Astrocyte (in vitro differentiated cells and primary cell): ENCODE measurements around the gene CBLN4. TPM values are rescaled to one million over a fixed set of nuclear protein-coding genes. Genes with fewer than 3 reads are reported as not detected.

Experiments used
- DNase-seq: peaks from one replicate; pipeline ENCODE4 v3.0.0-alpha.2; 2010; ENCODE audit warnings: low read depth
- FAIRE-seq: peaks from 2 replicates; lab custom pipeline; 2011; peaks lifted over from hg19 to GRCh38; lab: Jason Lieb, UNC
- H2AFZ ChIP-seq: 2 replicates; pipeline ENCODE4 v1.6.0; 2012; ENCODE audit warnings: low read depth, low read length, inconsistent platforms
- H3K27ac ChIP-seq: 2 replicates; pipeline ENCODE4 v1.5.1; 2011; ENCODE audit warnings: low read depth, low read length, inconsistent platforms
- H3K27me3 ChIP-seq: 2 replicates; pipeline ENCODE4 v1.6.0; 2011; ENCODE audit warnings: low read length, inconsistent platforms; ENCODE audit not compliant: insufficient read depth
- H3K36me3 ChIP-seq: 2 replicates; pipeline ENCODE4 v1.5.1; 2011; ENCODE audit warnings: low read length, inconsistent platforms; ENCODE audit not compliant: insufficient read depth
- H3K4me1 ChIP-seq: 2 replicates; pipeline ENCODE4 v1.5.1; 2011; ENCODE audit warnings: low read length, inconsistent platforms; ENCODE audit not compliant: insufficient read depth
- H3K4me2 ChIP-seq: 2 replicates; pipeline ENCODE4 v1.6.0; 2012; ENCODE audit warnings: low read length, inconsistent platforms
- H3K4me3 ChIP-seq: 2 replicates; pipeline ENCODE4 v1.5.1; 2011; ENCODE audit warnings: low read depth, mild to moderate bottlenecking, low read length, inconsistent platforms; ENCODE audit not compliant: insufficient read depth
- H3K79me2 ChIP-seq: 2 replicates; pipeline ENCODE4 v1.6.0; 2012; ENCODE audit warnings: mild to moderate bottlenecking, low read length, inconsistent platforms; ENCODE audit not compliant: insufficient read depth
- H3K9ac ChIP-seq: 2 replicates; pipeline ENCODE4 v1.6.0; 2012; ENCODE audit warnings: mild to moderate bottlenecking, low read length, inconsistent platforms
- H3K9me3 ChIP-seq: 2 replicates; pipeline ENCODE4 v1.5.1; 2012; ENCODE audit warnings: low read depth, mild to moderate bottlenecking, low read length, inconsistent platforms; ENCODE audit not compliant: insufficient read depth
- H4K20me1 ChIP-seq: 2 replicates; pipeline ENCODE4 v1.6.0; 2012; ENCODE audit warnings: low read length, inconsistent platforms; ENCODE audit not compliant: insufficient read depth
- H3K27ac Mint-ChIP-seq: one replicate; pipeline ENCODE4 v1.8.0; 2021; ENCODE audit warnings: mild to moderate bottlenecking, mixed read lengths; ENCODE audit not compliant: unreplicated experiment
- H3K27me3 Mint-ChIP-seq: one replicate; pipeline ENCODE4 v1.8.0; 2021; ENCODE audit warnings: low read depth, mixed read lengths; ENCODE audit not compliant: unreplicated experiment
- H3K36me3 Mint-ChIP-seq: one replicate; pipeline ENCODE4 v1.8.0; 2021; ENCODE audit warnings: low read depth, mixed read lengths; ENCODE audit not compliant: unreplicated experiment
- H3K4me1 Mint-ChIP-seq: one replicate; pipeline ENCODE4 v1.8.0; 2021; ENCODE audit warnings: low read depth, mixed read lengths; ENCODE audit not compliant: unreplicated experiment
- H3K4me3 Mint-ChIP-seq: one replicate; pipeline ENCODE4 v1.8.0; 2021; ENCODE audit warnings: mild to moderate bottlenecking, moderate library complexity, mixed read lengths; ENCODE audit not compliant: unreplicated experiment
- H3K9me3 Mint-ChIP-seq: one replicate; pipeline ENCODE4 v1.8.0; 2021; ENCODE audit warnings: mild to moderate bottlenecking, mixed read lengths; ENCODE audit not compliant: unreplicated experiment
- CTCF ChIP-seq: IDR thresholded peaks from 2 replicates; pipeline ENCODE4 v1.5.1; 2011; ENCODE audit warnings: low read depth, mild to moderate bottlenecking, inconsistent platforms, low read length, moderate library complexity; ENCODE audit not compliant: insufficient read depth
- EZH2 ChIP-seq: IDR thresholded peaks from 2 replicates; pipeline ENCODE4 v1.6.1; 2012; ENCODE audit warnings: mild to moderate bottlenecking, low read length, inconsistent platforms; ENCODE audit not compliant: insufficient read depth
- total RNA-seq: library from RNA; stranded (reverse); gene quantifications from 2 replicates; pipeline ENCODE4 v1.2.1, GENCODE V29; 2021

The CBLN4 gene
- total RNA-seq, 1 donor from 2014 or later: not detected

- Histone ChIP-seq H3K4me2 (no peak overlapping the region), H2AFZ (no peak overlapping the region)
Measured at GRCh38 chr20:56004611-56005388, 519 bp downstream of the CBLN4 start.

GRCh38 chr20:56004007-56004406, 1.3 kb downstream of the CBLN4 start:
- Histone ChIP-seq H3K9me3 (no peaks in the 10 kb centered on the region), H3K36me3 (no peaks in the 10 kb centered on the region), H3K27me3 (peaks cover 9% of the 10 kb centered on the region), H3K4me1 (no peaks in the 10 kb centered on the region), H4K20me1 (no peaks in the 10 kb centered on the region), H3K4me3 (no peak overlapping the region), H3K4me2 (no peak overlapping the region), H3K27ac (no peak overlapping the region), H2AFZ (no peak overlapping the region), H3K79me2 (no peaks in the 10 kb centered on the region), H3K9ac (no peak overlapping the region)
- no peak for DNase-seq
- Mint-ChIP-seq H3K27ac (no peak overlapping the region), H3K36me3 (no peaks in the 10 kb centered on the region), H3K9me3 (peaks cover 8% of the 10 kb centered on the region), H3K4me3 (no peak overlapping the region), H3K27me3 (no peaks in the 10 kb centered on the region), H3K4me1 (no peaks in the 10 kb centered on the region)
- no peak for FAIRE-seq
- TF ChIP-seq CTCF: no peak
- no peak for TF ChIP-seq EZH2

More at GRCh38 chr20:56004611-56005388, 519 bp downstream of the CBLN4 start:
- Mint-ChIP-seq H3K4me3 (no peak overlapping the region), H3K9me3 (peaks cover 8% of the 10 kb centered on the region), H3K36me3 (no peaks in the 10 kb centered on the region), H3K27ac (no peak overlapping the region), H3K4me1 (no peaks in the 10 kb centered on the region), H3K27me3 (no peaks in the 10 kb centered on the region)
- Histone ChIP-seq H3K9ac (no peak overlapping the region), H4K20me1 (no peaks in the 10 kb centered on the region), H3K9me3 (no peaks in the 10 kb centered on the region), H3K4me3 (no peak overlapping the region), H3K36me3 (no peaks in the 10 kb centered on the region), H3K27ac (no peak overlapping the region), H3K27me3 (peaks cover 9% of the 10 kb centered on the region), H3K4me1 (no peaks in the 10 kb centered on the region), H3K79me2 (no peaks in the 10 kb centered on the region)
- no peak for FAIRE-seq
- TF ChIP-seq EZH2 (no peak), CTCF (no peak)
- no peak for DNase-seq
